OCI-LY3 (cell line): ENCODE results near the gene PADI2.
"Not testable (repeated sequence)": the region's sequence is repeated elsewhere in the genome, so short reads cannot be mapped to it uniquely, and the experiment has no call there.

Experiments used
- H2AFZ ChIP-seq: fragments of 200-600, 300-600 bp; shearing (Covaris generic); 2 replicates; pipeline ENCODE4 v1.6.0; 2014; ENCODE audit warnings: antibody characterized with exemption, low read depth, low read length
- H3K27ac ChIP-seq: fragments of 200-600, 300-600 bp; sonication (generic); 2 replicates; pipeline ENCODE4 v1.5.1; 2014; ENCODE audit warnings: mild to moderate bottlenecking, low read length, moderate library complexity, mixed read lengths
- H3K27me3 ChIP-seq: fragments of 200-600, 300-600 bp; sonication (generic); 2 replicates; pipeline ENCODE4 v1.6.1; 2014; ENCODE audit warnings: low read depth, low read length, mixed read lengths
- H3K36me3 ChIP-seq: fragments of 200-600, 300-600 bp; sonication (generic); replicated peaks from 2 replicates; pipeline ENCODE3; 2014; ENCODE audit warnings: low read depth, low read length, mixed read lengths
- H3K4me1 ChIP-seq: fragments of 300-600, 200-600 bp; sonication (generic); 2 replicates; pipeline ENCODE4 v1.6.1; 2014; ENCODE audit warnings: low read length, mixed read lengths
- H3K4me2 ChIP-seq: fragments of 200-600, 300-600 bp; sonication (generic); 2 replicates; pipeline ENCODE4 v1.6.1; 2014; ENCODE audit warnings: low read length, mixed read lengths
- H3K4me3 ChIP-seq: fragments of 300-600, 200-600 bp; sonication (generic); 2 replicates; pipeline ENCODE4 v1.5.1; 2014; ENCODE audit warnings: antibody characterized with exemption, mild to moderate bottlenecking, low read length, moderate library complexity
- H3K79me2 ChIP-seq: fragments of 300-600, 200-600 bp; shearing (Covaris generic); 2 replicates; pipeline ENCODE4 v1.6.1; 2014; ENCODE audit warnings: mild to moderate bottlenecking, low read length, mixed read lengths
- H3K9ac ChIP-seq: fragments of 300-600, 200-600 bp; shearing (Covaris generic); 2 replicates; pipeline ENCODE4 v1.6.0; 2014; ENCODE audit warnings: mild to moderate bottlenecking, low read length, moderate library complexity
- H3K9me3 ChIP-seq: fragments of 200-600, 300-600 bp; shearing (Covaris generic); 2 replicates; pipeline ENCODE4 v1.6.1; 2014; ENCODE audit warnings: low read length, mixed read lengths; ENCODE audit not compliant: insufficient read depth
- H4K20me1 ChIP-seq: fragments of 200-600, 300-600 bp; sonication (generic); 2 replicates; pipeline ENCODE4 v1.6.1; 2016; ENCODE audit warnings: low read length, mixed read lengths; ENCODE audit not compliant: insufficient read depth
- EZH2phosphoT487 ChIP-seq: fragments of 200-600 bp; shearing (Covaris generic); IDR thresholded peaks from 2 replicates; pipeline ENCODE4 v1.6.1; 2018; ENCODE audit warnings: antibody characterized with exemption, mixed run types, low read depth
- TF ChIP-seq, protein P1 (sequence below): fragments of 200-600, 300-600 bp; sonication (generic); IDR thresholded peaks from 2 replicates; pipeline ENCODE4 v1.5.1; 2014; ENCODE audit warnings: antibody characterized with exemption, low read length, low read depth

The PADI2 gene

DNA sequence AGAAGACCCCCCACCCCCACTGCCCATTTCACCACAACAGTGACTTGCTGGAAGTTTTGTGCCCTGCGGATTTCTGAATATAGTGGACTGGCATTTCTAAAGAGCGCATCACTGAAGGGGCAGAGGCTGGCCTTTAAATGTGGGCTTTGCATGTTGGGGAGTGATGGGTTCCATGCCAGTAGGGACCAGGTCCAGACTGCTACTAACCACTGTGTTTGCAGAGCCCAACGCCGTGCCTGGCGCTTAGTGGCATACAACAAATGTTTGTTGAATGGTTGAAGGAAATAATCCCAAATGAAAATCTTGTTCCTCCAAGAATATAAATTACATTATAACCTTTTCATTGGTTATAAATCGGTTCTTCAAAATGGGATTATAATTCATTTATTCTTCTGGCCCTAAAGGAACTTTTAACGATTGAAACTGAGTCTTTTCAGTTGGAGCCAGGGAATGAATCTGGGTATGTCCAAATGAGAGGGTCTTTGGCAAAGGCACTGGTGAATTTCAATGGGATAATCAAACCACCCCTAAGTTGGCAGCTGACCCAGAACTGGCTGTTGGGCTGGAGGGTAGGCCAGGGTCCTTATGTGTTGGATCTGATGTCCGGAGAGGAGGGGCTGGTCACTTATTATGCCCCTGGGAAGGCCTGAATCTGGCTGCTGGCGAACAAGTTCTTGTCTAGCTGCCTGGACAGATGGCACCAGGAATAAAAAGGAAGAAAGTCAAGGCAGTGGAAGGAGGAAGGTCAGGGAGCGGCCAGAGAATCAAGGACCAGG lies 51.6 kb downstream of the PADI2 start:
- no peak overlapping the region for H3K27ac ChIP-seq
- H3K36me3 ChIP-seq = no peaks in the 10 kb centered on the region
- H3K9me3 ChIP-seq = no peaks in the 10 kb centered on the region
- H3K4me1 ChIP-seq = peaks cover 6% of the 10 kb centered on the region; the same call in 1 of the 2 replicates
- no peak overlapping the region for H3K4me2 ChIP-seq
- no peak overlapping the region for H3K4me3 ChIP-seq
- no peaks in the 10 kb centered on the region for H4K20me1 ChIP-seq
- no peak overlapping the region for H3K9ac ChIP-seq
- H2AFZ ChIP-seq = no peak overlapping the region
- no peaks in the 10 kb centered on the region for H3K79me2 ChIP-seq
- TF ChIP-seq, protein P1, sequence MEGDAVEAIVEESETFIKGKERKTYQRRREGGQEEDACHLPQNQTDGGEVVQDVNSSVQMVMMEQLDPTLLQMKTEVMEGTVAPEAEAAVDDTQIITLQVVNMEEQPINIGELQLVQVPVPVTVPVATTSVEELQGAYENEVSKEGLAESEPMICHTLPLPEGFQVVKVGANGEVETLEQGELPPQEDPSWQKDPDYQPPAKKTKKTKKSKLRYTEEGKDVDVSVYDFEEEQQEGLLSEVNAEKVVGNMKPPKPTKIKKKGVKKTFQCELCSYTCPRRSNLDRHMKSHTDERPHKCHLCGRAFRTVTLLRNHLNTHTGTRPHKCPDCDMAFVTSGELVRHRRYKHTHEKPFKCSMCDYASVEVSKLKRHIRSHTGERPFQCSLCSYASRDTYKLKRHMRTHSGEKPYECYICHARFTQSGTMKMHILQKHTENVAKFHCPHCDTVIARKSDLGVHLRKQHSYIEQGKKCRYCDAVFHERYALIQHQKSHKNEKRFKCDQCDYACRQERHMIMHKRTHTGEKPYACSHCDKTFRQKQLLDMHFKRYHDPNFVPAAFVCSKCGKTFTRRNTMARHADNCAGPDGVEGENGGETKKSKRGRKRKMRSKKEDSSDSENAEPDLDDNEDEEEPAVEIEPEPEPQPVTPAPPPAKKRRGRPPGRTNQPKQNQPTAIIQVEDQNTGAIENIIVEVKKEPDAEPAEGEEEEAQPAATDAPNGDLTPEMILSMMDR = no peak
- no peak for TF ChIP-seq EZH2phosphoT487
- no peaks in the 10 kb centered on the region for H3K27me3 ChIP-seq

DNA sequence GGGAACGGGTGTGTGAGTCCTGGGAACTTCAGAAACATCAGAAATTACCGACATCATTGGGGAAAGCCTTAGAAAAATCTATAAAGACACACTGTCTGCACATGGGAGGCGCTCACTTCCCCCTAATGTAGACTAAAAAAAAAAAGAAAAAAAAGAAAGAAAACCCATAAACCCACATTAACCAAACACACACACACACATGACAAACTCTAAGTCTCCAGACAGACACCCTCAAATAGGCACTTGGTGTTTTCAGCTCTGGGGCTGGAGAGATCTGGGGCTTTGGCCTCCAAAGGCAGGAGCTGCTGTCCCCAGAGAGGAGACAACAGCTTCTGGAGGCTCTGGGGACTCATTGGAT lies 52.2 kb downstream of the PADI2 start:
- no peaks in the 10 kb centered on the region for H4K20me1 ChIP-seq
- no peaks in the 10 kb centered on the region for H3K36me3 ChIP-seq
- no peak overlapping the region for H3K4me3 ChIP-seq
- H3K9ac ChIP-seq = no peak overlapping the region
- H3K27me3 ChIP-seq = no peaks in the 10 kb centered on the region
- peaks cover 6% of the 10 kb centered on the region; the same call in 1 of the 2 replicates for H3K4me1 ChIP-seq
- no peak overlapping the region for H3K4me2 ChIP-seq
- no peak for TF ChIP-seq EZH2phosphoT487
- TF ChIP-seq, protein P1 = no peak
- H2AFZ ChIP-seq = no peak overlapping the region
- no peaks in the 10 kb centered on the region for H3K9me3 ChIP-seq
- no peak overlapping the region for H3K27ac ChIP-seq
- H3K79me2 ChIP-seq = no peaks in the 10 kb centered on the region

DNA sequence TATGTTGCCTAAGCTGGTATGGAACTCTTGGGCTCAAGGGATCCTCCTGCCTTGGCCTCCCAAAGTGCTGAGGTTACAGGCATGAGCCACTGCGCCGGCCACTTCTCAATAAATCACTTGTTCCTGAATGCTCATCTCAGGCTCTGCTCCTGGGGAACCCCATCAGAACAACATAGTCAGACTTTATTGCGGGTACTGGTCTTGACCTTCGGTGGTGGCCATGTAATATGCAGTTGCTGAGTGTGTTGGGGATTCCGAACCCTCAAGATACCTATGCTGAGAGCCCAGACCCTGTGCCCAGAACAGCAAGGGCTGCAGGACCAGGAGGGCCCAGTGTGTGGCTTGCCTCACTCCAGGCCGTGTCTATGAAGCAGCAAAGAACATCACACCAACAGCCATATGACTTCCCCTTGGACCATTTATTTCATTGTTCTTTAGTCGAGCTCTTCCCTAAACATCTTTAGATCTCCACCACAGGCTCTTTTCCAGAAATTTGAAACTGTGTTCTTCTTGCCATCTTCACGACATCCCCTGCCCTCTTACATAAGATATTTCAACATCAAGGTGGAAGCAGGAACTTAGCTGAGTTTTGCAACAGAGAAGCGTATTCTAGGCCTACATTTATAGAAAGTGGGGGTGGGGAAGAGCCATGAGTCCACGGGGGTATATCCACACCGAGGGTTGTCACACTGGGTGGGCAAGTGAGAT lies 52.7 kb downstream of the PADI2 start:
- Histone ChIP-seq H3K9ac (no peak overlapping the region), H3K9me3 (no peaks in the 10 kb centered on the region), H3K27ac (no peak overlapping the region), H4K20me1 (no peaks in the 10 kb centered on the region), H3K79me2 (no peaks in the 10 kb centered on the region), H3K36me3 (no peaks in the 10 kb centered on the region), H3K27me3 (no peaks in the 10 kb centered on the region), H3K4me2 (no peak overlapping the region), H3K4me3 (no peak overlapping the region), H2AFZ (no peak overlapping the region), H3K4me1 (peaks cover 6% of the 10 kb centered on the region; the same call in 1 of the 2 replicates)
- TF ChIP-seq, protein P1 = no peak
- no peak for TF ChIP-seq EZH2phosphoT487

DNA sequence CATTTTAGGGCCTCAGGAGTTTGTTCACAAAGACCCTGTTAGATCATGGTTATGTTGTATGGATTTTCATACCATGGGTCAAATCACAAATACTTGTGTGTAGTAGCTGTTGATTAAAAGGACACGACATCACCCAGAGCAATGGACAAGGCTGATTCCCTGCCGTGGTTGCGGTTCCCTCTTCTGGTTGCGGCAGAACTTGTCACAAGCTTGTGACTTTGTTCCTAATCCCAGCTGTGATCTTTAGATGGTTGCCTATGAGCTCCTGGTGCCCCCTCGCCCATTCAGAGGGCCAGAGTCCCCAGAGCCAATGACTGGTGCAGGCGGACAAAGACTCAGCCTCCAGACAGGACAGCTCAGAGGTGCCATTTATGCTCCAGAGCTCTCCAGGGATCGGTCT lies 53.6 kb downstream of the PADI2 start:
- no peaks in the 10 kb centered on the region for H3K36me3 ChIP-seq
- no peaks in the 10 kb centered on the region for H3K27me3 ChIP-seq
- TF ChIP-seq EZH2phosphoT487 = no peak
- TF ChIP-seq, protein P1 = no peak
- H4K20me1 ChIP-seq = no peaks in the 10 kb centered on the region
- no peak overlapping the region for H3K9ac ChIP-seq
- no peaks in the 10 kb centered on the region for H3K79me2 ChIP-seq
- no peak overlapping the region for H3K4me3 ChIP-seq
- peaks cover 6% of the 10 kb centered on the region; the same call in 1 of the 2 replicates for H3K4me1 ChIP-seq
- H3K4me2 ChIP-seq = no peak overlapping the region
- no peaks in the 10 kb centered on the region for H3K9me3 ChIP-seq
- no peak overlapping the region for H3K27ac ChIP-seq
- no peak overlapping the region for H2AFZ ChIP-seq

DNA sequence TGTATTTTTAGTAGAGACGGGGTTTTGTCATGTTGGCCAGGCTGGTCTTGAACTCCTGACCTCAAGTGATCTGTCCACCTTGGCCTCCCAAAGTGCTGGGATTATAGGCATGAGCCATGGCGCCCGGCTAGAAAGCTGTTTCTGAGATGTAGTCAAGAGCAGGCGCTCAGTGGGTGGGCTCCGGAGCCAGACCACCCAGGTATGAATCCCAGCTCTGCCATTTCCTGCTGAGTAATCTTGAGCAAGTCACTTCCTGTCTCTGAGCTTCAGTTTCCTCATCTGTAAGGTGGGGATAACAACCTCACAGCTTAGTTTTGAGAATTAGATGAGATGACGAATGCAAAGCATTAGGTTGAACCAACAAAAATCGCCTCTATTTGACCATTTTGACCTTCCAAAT lies 56.5 kb downstream of the PADI2 start:
- H4K20me1 ChIP-seq, H3K9ac ChIP-seq, H2AFZ ChIP-seq, H3K9me3 ChIP-seq, H3K4me3 ChIP-seq, H3K4me1 ChIP-seq, H3K79me2 ChIP-seq, H3K27ac ChIP-seq, H3K27me3 ChIP-seq, H3K36me3 ChIP-seq: not testable (repeated sequence)
- 0 out of 2 replicates have a peak overlapping the region, but pooled peaks have one; percentile 1 for H3K4me2 ChIP-seq
